H1 (cell line): ENCODE measurements around the gene APBA2. TPM values are rescaled to one million over a fixed set of nuclear protein-coding genes. Genes with fewer than 3 reads are reported as not detected.

Source experiments
- CTCF ChIA-PET: fragments of 300-600 bp; sonication (Branson Sonifier 250); formaldehyde crosslinking; loops from one replicate; lab custom pipeline; 2021; ENCODE audit not compliant: partially characterized antibody; lab: Charles Lee
- POLR2A ChIA-PET: fragments of 300-600 bp; sonication (Branson Sonifier 250); formaldehyde crosslinking; loops from one replicate; lab custom pipeline; 2021; ENCODE audit warnings: inconsistent platforms; ENCODE audit not compliant: partially characterized antibody; lab: Charles Lee
- DNase-seq, 2 experiments: peaks; one replicate each; pipeline versions ENCODE4 v3.0.0 to v3.0.0-alpha.2; 2010 to 2022; ENCODE audit warnings: low spot score in 2 of 2, low read depth in 1 of 2, mixed read lengths in 1 of 2
- FAIRE-seq: peaks from 2 replicates; lab custom pipeline; 2011; peaks lifted over from hg19 to GRCh38; lab: Jason Lieb, UNC
- H2AFZ ChIP-seq: 2 replicates; pipeline ENCODE4 v1.8.1; 2012; ENCODE audit warnings: low read length, inconsistent platforms
- H2AK5ac ChIP-seq: 2 replicates; pipeline ENCODE4 v1.6.1; 2013; ENCODE audit warnings: low read depth, low read length
- H2BK120ac ChIP-seq: replicated peaks from 2 replicates; pipeline ENCODE3; 2013; ENCODE audit warnings: low read depth, low read length, inconsistent platforms
- H2BK12ac ChIP-seq: 2 replicates; pipeline ENCODE4 v1.6.1; 2013; ENCODE audit warnings: low read depth, low read length
- H2BK15ac ChIP-seq: 2 replicates; pipeline ENCODE4 v1.6.1; 2013; ENCODE audit warnings: low read length
- H2BK20ac ChIP-seq: 2 replicates; pipeline ENCODE4 v1.6.1; 2013; ENCODE audit warnings: low read length
- H2BK5ac ChIP-seq: 2 replicates; pipeline ENCODE4 v1.6.1; 2013; ENCODE audit warnings: low read depth, low read length
- H3K14ac ChIP-seq: 2 replicates; pipeline ENCODE4 v1.6.1; 2013; ENCODE audit warnings: inconsistent platforms; ENCODE audit not compliant: insufficient read length
- H3K18ac ChIP-seq: 2 replicates; pipeline ENCODE4 v1.6.1; 2013; ENCODE audit warnings: low read length; ENCODE audit errors: extremely low read depth
- H3K23ac ChIP-seq: 2 replicates; pipeline ENCODE4 v1.6.1; 2013; ENCODE audit warnings: inconsistent platforms; ENCODE audit not compliant: insufficient read length
- H3K23me2 ChIP-seq: 2 replicates; pipeline ENCODE4 v1.6.1; 2013; ENCODE audit warnings: low read depth, low read length
- H3K27ac ChIP-seq: 2 replicates; pipeline ENCODE4 v1.6.1; 2011; ENCODE audit warnings: low read depth, low read length, inconsistent platforms
- H3K27me3 ChIP-seq, 4 experiments: replicated peaks in 1 of 4; 1 replicate in 1 of 4; 2 replicates in 3 of 4; pipeline versions ENCODE4 v1.6.1 to v1.8.1; 2011 to 2013; ENCODE audit warnings: low read length in 3 of 4, mild to moderate bottlenecking in 3 of 4, inconsistent platforms in 2 of 4, mixed read lengths in 2 of 4, moderate library complexity in 1 of 4; ENCODE audit not compliant: control insufficient read depth in 3 of 4, insufficient read depth in 3 of 4; ENCODE audit errors: extremely low read depth in 1 of 4
- H3K36me3 ChIP-seq, 4 experiments: 2 replicates each; pipeline versions ENCODE4 v1.6.1 to v1.8.1; 2011 to 2013; ENCODE audit warnings: mild to moderate bottlenecking in 4 of 4, low read length in 3 of 4, moderate library complexity in 2 of 4, control low read depth in 1 of 4, inconsistent platforms in 1 of 4; ENCODE audit not compliant: insufficient read depth in 4 of 4, control insufficient read depth in 2 of 4
- H3K4ac ChIP-seq: replicated peaks from 2 replicates; pipeline ENCODE3; 2013; ENCODE audit warnings: low read length, low read depth, mixed read lengths, inconsistent platforms; ENCODE audit not compliant: insufficient read length
- H3K4me1 ChIP-seq, 4 experiments: replicated peaks in 1 of 4; 1 replicate in 1 of 4; 2 replicates in 3 of 4; pipeline versions ENCODE4 v1.6.1 to v1.8.1; 2011 to 2013; ENCODE audit warnings: low read length in 3 of 4, inconsistent platforms in 2 of 4, mixed read lengths in 1 of 4; ENCODE audit not compliant: insufficient read depth in 4 of 4, control insufficient read depth in 3 of 4
- H3K4me2 ChIP-seq, 2 experiments: 2 replicates each; pipeline versions ENCODE4 v1.6.1 to v1.8.1; 2011 to 2013; ENCODE audit warnings: low read depth in 2 of 2, low read length in 2 of 2, control low read depth in 1 of 2, inconsistent platforms in 1 of 2, mild to moderate bottlenecking in 1 of 2; ENCODE audit not compliant: insufficient read depth in 1 of 2
- H3K4me3 ChIP-seq, 4 experiments: fragments of 200-600, 300-600 bp in 1 of 4; sonication (generic), shearing (Covaris generic), sonication (Bioruptor Twin) in 1 of 4; 2 replicates each; pipeline versions ENCODE4 v1.5.1 to v1.8.1; 2011 to 2016; ENCODE audit warnings: low read length in 4 of 4, low read depth in 3 of 4, control low read depth in 2 of 4, inconsistent platforms in 2 of 4, mild to moderate bottlenecking in 2 of 4, mixed read lengths in 1 of 4, moderate library complexity in 1 of 4; ENCODE audit not compliant: insufficient read depth in 2 of 4; ENCODE audit errors: extremely low read depth in 1 of 4
- H3K56ac ChIP-seq: replicated peaks from 2 replicates; pipeline ENCODE3; 2013; ENCODE audit warnings: low read depth, mild to moderate bottlenecking, mixed read lengths, low read length, inconsistent platforms; ENCODE audit not compliant: insufficient read length
- H3K79me1 ChIP-seq: 2 replicates; pipeline ENCODE4 v1.6.1; 2013; ENCODE audit warnings: low read depth, low read length, control low read depth
- H3K79me2 ChIP-seq, 2 experiments: 2 replicates each; pipeline versions ENCODE4 v1.6.1 to v1.8.1; 2012 to 2013; ENCODE audit warnings: low read length in 2 of 2, mild to moderate bottlenecking in 2 of 2, inconsistent platforms in 1 of 2; ENCODE audit not compliant: insufficient read depth in 2 of 2, control insufficient read depth in 1 of 2
- H3K9ac ChIP-seq, 4 experiments: replicated peaks in 1 of 4; 1 replicate in 1 of 4; 2 replicates in 3 of 4; pipeline versions ENCODE4 v1.6.1 to v1.8.1; 2011 to 2013; ENCODE audit warnings: low read depth in 3 of 4, low read length in 3 of 4, control low read depth in 2 of 4, mild to moderate bottlenecking in 2 of 4, moderate library complexity in 2 of 4, inconsistent platforms in 1 of 4; ENCODE audit errors: extremely low read depth in 1 of 4
- H3K9me3 ChIP-seq, 2 experiments: 2 replicates each; pipeline versions ENCODE4 v1.6.1 to v1.8.1; 2012 to 2013; ENCODE audit warnings: mild to moderate bottlenecking in 2 of 2, moderate library complexity in 2 of 2, control low read depth in 1 of 2, inconsistent platforms in 1 of 2, low read depth in 1 of 2, low read length in 1 of 2, mixed read lengths in 1 of 2; ENCODE audit not compliant: insufficient read depth in 2 of 2
- H4K20me1 ChIP-seq, 2 experiments: replicated peaks in 1 of 2; 2 replicates each; pipeline versions ENCODE3 to v1.8.1; 2011 to 2013; ENCODE audit warnings: inconsistent platforms in 2 of 2, low read length in 2 of 2, mild to moderate bottlenecking in 1 of 2; ENCODE audit not compliant: insufficient read depth in 2 of 2, control insufficient read depth in 1 of 2
- H4K5ac ChIP-seq: 2 replicates; pipeline ENCODE4 v1.6.1; 2013; ENCODE audit warnings: low read length, low read depth, mixed read lengths, inconsistent platforms; ENCODE audit not compliant: insufficient read length
- H4K8ac ChIP-seq: 2 replicates; pipeline ENCODE4 v1.8.0; 2013; ENCODE audit warnings: mild to moderate bottlenecking, moderate library complexity, low read length, inconsistent platforms; ENCODE audit not compliant: insufficient read depth; ENCODE audit errors: extremely low read depth
- H4K91ac ChIP-seq: replicated peaks from 2 replicates; pipeline ENCODE3; 2013; ENCODE audit warnings: low read length, mixed read lengths, inconsistent platforms; ENCODE audit not compliant: insufficient read length
- ATF3 ChIP-seq: IDR thresholded peaks from 2 replicates; pipeline ENCODE4 v1.6.1; 2011; ENCODE audit warnings: low read depth, mild to moderate bottlenecking, low read length; ENCODE audit not compliant: insufficient read depth
- BACH1 ChIP-seq: IDR thresholded peaks from 2 replicates; pipeline ENCODE4 v1.6.1; 2012; ENCODE audit warnings: low read length, improper control_type of control experiment
- BCL11A ChIP-seq, 2 experiments: IDR thresholded peaks; one replicate each; pipeline ENCODE4 v1.6.1; 2011; ENCODE audit warnings: low read depth in 2 of 2, low read length in 2 of 2, mild to moderate bottlenecking in 2 of 2
- CEBPB ChIP-seq: IDR thresholded peaks from 2 replicates; pipeline ENCODE4 v1.6.1; 2012; ENCODE audit warnings: low read depth, low read length
- CHD1 ChIP-seq: IDR thresholded peaks from 2 replicates; pipeline ENCODE4 v1.6.1; 2012; ENCODE audit warnings: low read depth, low read length, improper control_type of control experiment
- RXRA ChIP-seq: IDR thresholded peaks from 2 replicates; pipeline ENCODE4 v1.6.1; 2011; ENCODE audit warnings: low read depth, mild to moderate bottlenecking, low read length, moderate library complexity; ENCODE audit not compliant: insufficient read depth
- WGBS, 2 experiments: shearing (Covaris generic) in 1 of 2; methylation state at CpG; one replicate each; pipeline versions ENCODE4 v1.1.6 to v1.1.7; 2013 to 2015; ENCODE audit warnings: low lambda C conversion rate in 2 of 2, mixed read lengths in 2 of 2, inconsistent platforms in 1 of 2, low coverage in 1 of 2, missing lambda C conversion rate in 1 of 2; ENCODE audit not compliant: insufficient replicate concordance in 2 of 2, insufficient coverage in 1 of 2, insufficient read length in 1 of 2; ENCODE audit errors: extremely low coverage in 1 of 2, missing lambda C conversion rate in 1 of 2; 5-methylcytosine and 5-hydroxymethylcytosine counted together
- polyA plus RNA-seq, 7 experiments: library from polyadenylated mRNA; depleted of rRNA in 3 of 7; stranded (reverse) in 5 of 7; unstranded in 2 of 7; fragments of >200 nt in 5 of 7; fragments of 200-250 nt in 2 of 7; gene quantifications; 1 replicate in 5 of 7; 2 replicates in 1 of 7; 4 replicates in 1 of 7; pipeline versions ENCODE4 v1.2.1 to v1.2.3, GENCODE V29; 2011 to 2013; ENCODE audit warnings: missing spikeins in 2 of 7, mixed read lengths in 2 of 7
- total RNA-seq: library from RNA; stranded (reverse); fragmentation: NEBNext Ultra II Directional; extraction: Animal tissue kit (Norgen Biotek cat#: 25700); gene quantifications from 2 replicates; pipeline ENCODE4 v1.2.1, GENCODE V29; 2021

APBA2 gene
- total and polyA plus RNA-seq, 2 of the 8 experiments (the other 6 are each of a cell fraction or from before 2014, with no cell fraction given), result 15.5 to 19.0 TPM

GRCh38 chr15:29062179-29062591, 176.4 kb downstream of the APBA2 start:
- WGBS, 2 experiments, result 92% methylated on average over 10 of the region's 10 CpGs; no CpG with 5 or more reads in 1 of the 2 experiments
- Histone ChIP-seq H2AFZ (no peak overlapping the region), H4K5ac (no peak overlapping the region), H3K9ac (no peak overlapping the region), H2AK5ac (no peak overlapping the region), H4K20me1 (no peaks in the 10 kb centered on the region), H3K36me3 (no peaks in the 10 kb centered on the region), H3K4ac (no peak overlapping the region), H3K4me2 (no peak overlapping the region), H2BK120ac (no peak overlapping the region), H3K4me3 (no peak overlapping the region), H3K23me2 (peaks cover 2% of the 10 kb centered on the region; the same call in 1 of the 2 replicates), H3K56ac (no peak overlapping the region), H4K91ac (no peak overlapping the region), H2BK20ac (no peak overlapping the region), H3K14ac (no peak overlapping the region), H4K8ac (no peak overlapping the region), H3K79me2 (no peaks in the 10 kb centered on the region), H3K18ac (no peak overlapping the region), H3K27me3 (no peaks in the 10 kb centered on the region), H3K4me1 (peaks cover 3 to 18% (median 10%) of the 10 kb centered on the region in 4 experiments), H3K79me1 (no peaks in the 10 kb centered on the region), H2BK5ac (no peak overlapping the region; the same call in 1 of the 2 replicates), H3K9me3 (peaks cover 4 to 11% of the 10 kb centered on the region in 2 experiments; a peak in 2 of 4 replicates), H3K27ac (no peak overlapping the region), H2BK12ac (no peak overlapping the region), H2BK15ac (no peak overlapping the region), H3K23ac (no peak overlapping the region)
- POLR2A ChIA-PET, result interaction anchor here (0.7 kb wide), 1 partner anchor 42 kb away, joined by 3 read pairs; no protein-coding TSS in a partner anchor
- DNase-seq, result no peak
- no peak for FAIRE-seq
- CTCF ChIA-PET, result interaction anchor here (0.6 to 0.8 kb wide), 2 partner anchors 14 to 28 kb away, joined by 3 read pairs; no protein-coding TSS in a partner anchor
- TF ChIP-seq CHD1, result no peak
- TF ChIP-seq BACH1, result peak; percentile 69
- TF ChIP-seq BCL11A (IDR thresholded peaks at IDR 0.05; ENCODE audit: low read depth in 2 of 2, low read length in 2 of 2), result no peak
- TF ChIP-seq RXRA, result no peak
- TF ChIP-seq CEBPB, result no peak
- no peak for TF ChIP-seq ATF3
